GM12872 (cell line): ENCODE results near the gene ASRGL1.

Experiments
- TF ChIP-seq, protein P1 (sequence below): IDR thresholded peaks from 3 replicates; pipeline ENCODE4 v1.5.1; 2011; ENCODE audit warnings: low read depth, mild to moderate bottlenecking, low read length, moderate library complexity; ENCODE audit not compliant: insufficient read depth

Gene ASRGL1

DNA sequence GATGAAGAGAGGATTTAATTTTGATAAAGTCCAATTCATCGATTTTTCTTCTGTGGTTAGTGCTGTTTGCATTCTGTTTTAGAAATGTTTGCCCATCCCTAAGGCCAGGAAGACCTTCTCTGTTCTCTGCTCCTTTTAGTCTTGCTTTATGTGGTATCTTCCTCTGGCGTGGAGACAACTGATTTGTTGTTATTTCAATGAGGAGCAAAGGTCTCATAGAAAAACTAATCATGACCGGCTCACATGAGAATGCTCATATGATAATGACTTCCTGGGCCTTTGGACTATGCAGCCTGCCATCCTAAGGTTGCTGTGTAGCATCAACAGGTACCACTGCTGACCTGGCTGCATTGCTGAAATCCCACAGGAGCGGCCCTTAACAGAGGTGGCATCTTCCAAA lies 101.4 kb downstream of the ASRGL1 start:
- TF ChIP-seq, protein P1, sequence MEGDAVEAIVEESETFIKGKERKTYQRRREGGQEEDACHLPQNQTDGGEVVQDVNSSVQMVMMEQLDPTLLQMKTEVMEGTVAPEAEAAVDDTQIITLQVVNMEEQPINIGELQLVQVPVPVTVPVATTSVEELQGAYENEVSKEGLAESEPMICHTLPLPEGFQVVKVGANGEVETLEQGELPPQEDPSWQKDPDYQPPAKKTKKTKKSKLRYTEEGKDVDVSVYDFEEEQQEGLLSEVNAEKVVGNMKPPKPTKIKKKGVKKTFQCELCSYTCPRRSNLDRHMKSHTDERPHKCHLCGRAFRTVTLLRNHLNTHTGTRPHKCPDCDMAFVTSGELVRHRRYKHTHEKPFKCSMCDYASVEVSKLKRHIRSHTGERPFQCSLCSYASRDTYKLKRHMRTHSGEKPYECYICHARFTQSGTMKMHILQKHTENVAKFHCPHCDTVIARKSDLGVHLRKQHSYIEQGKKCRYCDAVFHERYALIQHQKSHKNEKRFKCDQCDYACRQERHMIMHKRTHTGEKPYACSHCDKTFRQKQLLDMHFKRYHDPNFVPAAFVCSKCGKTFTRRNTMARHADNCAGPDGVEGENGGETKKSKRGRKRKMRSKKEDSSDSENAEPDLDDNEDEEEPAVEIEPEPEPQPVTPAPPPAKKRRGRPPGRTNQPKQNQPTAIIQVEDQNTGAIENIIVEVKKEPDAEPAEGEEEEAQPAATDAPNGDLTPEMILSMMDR = no peak

- TF ChIP-seq, protein P1 = no peak
Measured at GRCh38 chr11:62439785-62440602, 102.7 kb downstream of the ASRGL1 start.
